Suppressor macrophage (primary cell): Measurements from ENCODE around the gene FOLR2.

Source experiments
- DNase-seq, 4 experiments: peaks; one replicate each; pipeline ENCODE4 v3.0.0-alpha.2; 2020 to 2022

Gene FOLR2

DNA sequence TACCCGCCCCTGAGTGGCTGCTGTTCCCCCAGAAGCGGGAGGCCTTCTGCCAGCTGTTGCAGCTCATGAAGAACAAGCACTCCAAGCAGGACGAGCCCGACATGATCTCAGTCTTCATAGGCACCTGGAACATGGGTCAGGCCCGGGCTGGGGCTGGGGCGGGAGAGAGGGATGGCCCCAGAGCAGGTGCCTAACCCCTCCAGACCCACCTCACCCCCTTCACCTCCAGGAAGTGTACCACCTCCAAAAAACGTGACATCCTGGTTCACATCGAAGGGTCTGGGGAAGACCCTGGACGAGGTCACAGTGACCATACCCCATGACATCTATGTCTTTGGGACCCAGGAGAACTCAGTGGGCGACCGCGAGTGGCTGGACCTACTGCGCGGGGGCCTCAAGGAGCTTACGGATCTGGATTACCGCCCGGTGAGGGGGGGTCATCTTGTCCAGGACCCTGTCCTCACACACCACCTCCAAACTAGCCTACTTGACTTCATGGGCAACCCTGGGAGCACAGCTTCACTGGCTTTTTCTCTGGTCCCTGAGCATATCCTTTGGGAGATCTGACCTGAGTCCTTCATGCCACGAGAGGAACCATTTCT lies 14.3 kb downstream of the FOLR2 start:
- DNase-seq: no peak

- DNase-seq: no peak
These were observed 15.0 kb downstream of the FOLR2 start for GRCh38 chr11:72231396-72232259.

GRCh38 chr11:72232260-72233055 lies 15.9 kb downstream of the FOLR2 start:
- DNase-seq: no peak

- no peak for DNase-seq
These were observed 16.6 kb downstream of the FOLR2 start for GRCh38 chr11:72233056-72233772.

- DNase-seq: no peak
These were observed 17.3 kb downstream of the FOLR2 start for GRCh38 chr11:72233773-72234513.

DNA sequence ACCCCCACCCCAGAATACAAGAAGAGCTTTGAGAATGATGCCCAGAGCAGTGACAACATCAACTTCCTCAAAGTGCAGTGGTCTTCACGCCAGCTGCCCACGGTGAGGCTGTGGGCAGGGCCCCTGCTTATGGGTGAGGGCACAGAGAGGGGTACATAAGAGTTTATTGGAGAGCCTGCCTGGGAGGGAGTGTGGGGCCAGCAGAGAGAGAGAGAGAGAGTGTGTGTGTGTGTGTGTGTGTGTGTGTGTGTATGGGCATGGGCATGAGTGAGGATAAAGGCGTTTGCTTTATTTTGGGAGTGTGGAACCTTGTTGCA lies 17.9 kb downstream of the FOLR2 start:
- peak in 1 of 4 experiments; percentile 33 for DNase-seq

DNA sequence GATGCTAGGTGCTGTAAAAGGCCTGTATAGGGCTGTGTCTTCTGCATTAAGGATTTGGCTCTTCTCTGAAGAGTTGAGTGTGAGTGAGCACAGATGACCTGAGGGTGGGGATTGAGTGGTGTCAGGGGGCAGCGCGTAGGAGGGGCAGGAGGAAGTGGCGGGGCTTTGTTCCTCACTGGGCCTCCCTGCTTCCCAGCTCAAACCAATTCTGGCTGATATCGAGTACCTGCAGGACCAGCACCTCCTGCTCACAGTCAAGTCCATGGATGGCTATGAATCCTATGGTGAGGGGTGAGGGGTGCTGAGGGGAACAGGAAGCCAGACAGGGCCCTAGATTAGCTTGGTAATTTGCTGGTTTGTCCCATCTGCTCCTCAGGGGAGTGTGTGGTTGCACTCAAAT lies 18.3 kb downstream of the FOLR2 start:
- peak in 3 of 4 experiments; percentile 29 to 44 (median 38) for DNase-seq

DNA sequence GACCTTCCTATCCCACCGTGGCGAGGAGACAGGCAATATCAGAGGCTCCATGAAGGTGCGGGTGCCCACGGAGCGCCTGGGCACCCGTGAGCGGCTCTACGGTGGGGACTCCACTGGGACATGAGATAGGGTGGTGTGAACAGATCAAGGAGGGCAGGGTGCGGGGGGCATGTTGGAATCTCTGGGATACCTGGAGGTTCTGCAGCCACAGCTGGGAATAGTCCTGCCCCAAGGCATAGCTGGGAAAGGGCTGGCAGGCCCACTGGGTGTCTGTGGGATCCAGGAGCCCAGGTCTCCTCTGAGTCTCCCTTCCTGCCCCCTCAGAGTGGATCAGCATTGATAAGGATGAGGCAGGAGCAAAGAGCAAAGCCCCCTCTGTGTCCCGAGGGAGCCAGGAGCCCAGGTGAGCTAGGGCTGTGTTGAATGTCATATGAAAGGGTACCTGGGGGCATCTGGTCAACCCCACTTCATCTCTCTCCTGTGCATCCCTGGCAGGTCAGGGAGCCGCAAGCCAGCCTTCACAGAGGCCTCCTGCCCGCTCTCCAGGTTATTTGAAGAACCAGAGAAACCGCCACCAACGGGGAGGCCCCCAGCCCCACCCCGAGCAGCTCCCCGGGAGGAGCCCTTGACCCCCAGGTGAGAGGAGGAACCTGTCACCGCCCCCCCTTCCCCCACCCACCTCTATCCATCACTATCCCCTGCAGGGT lies 18.9 kb downstream of the FOLR2 start:
- DNase-seq: no peak

- DNase-seq: no peak
These were observed 19.6 kb downstream of the FOLR2 start for GRCh38 chr11:72236083-72236697.

DNA sequence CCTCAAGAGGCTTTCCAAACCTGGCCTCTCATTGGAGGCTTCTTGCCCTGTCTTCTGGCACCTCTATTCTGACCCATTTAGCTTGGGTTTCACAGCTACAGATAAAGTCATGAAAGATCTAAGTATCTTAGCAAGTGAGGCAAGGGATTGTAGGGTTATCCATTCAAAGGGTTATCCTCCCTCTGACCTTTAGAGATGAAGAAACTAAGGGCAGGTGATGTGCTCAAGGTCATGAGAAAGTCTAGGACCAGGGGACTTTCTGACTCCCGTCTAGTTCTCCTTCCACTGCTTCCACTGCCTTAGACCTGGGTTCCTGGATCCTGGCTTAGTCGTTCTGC lies 20.1 kb downstream of the FOLR2 start:
- no peak for DNase-seq

- DNase-seq: no peak
These were observed 20.7 kb downstream of the FOLR2 start for GRCh38 chr11:72237112-72237931.

DNA sequence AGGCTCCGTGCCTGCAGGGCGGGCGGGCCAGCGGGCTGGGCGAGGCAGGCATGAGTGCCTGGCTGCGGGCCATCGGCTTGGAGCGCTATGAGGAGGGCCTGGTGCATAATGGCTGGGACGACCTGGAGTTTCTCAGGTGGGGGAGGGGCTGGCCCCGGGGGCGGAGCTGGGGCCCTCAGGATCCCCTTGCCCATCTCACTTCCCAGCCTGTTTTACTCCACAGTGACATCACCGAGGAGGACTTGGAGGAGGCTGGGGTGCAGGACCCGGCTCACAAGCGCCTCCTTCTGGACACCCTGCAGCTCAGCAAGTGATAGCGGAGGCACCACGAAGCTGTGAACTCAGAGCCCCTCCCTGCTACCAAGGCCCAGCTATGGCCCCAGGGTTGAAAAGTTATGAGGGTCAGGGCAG lies 21.5 kb downstream of the FOLR2 start:
- DNase-seq: peak; percentile 69 to 79 (median 74)

GRCh38 chr11:72238492-72239312 lies 22.1 kb downstream of the FOLR2 start:
- no peak for DNase-seq

DNA sequence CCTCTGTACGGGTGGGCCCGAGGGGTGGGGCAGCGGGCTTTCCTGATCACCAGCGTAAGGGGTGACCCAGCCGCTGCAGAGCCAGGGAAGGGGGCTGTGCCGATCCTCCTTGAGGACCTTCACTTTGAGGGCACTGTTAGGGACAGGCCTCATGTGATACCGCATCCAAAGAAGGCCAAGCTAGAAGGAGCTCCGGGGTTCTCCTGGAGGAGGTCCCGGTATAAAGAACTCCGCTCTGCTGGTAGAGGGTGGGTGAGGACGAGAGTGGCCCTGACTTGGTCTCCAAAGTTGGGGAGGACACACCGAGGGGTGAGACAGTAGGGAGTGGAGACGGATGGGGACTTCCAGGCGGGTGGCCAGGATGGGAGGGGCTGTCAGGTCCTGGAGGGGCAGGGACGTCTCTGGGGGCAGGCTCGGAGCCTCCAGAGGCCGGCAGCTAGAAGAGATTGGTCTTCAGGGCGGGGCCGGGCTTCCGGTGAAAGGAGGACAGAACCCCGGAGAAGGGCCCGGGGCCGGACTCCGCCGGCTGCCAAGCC lies 22.8 kb downstream of the FOLR2 start:
- DNase-seq: peak; percentile 16 to 67 (median 51)

DNA sequence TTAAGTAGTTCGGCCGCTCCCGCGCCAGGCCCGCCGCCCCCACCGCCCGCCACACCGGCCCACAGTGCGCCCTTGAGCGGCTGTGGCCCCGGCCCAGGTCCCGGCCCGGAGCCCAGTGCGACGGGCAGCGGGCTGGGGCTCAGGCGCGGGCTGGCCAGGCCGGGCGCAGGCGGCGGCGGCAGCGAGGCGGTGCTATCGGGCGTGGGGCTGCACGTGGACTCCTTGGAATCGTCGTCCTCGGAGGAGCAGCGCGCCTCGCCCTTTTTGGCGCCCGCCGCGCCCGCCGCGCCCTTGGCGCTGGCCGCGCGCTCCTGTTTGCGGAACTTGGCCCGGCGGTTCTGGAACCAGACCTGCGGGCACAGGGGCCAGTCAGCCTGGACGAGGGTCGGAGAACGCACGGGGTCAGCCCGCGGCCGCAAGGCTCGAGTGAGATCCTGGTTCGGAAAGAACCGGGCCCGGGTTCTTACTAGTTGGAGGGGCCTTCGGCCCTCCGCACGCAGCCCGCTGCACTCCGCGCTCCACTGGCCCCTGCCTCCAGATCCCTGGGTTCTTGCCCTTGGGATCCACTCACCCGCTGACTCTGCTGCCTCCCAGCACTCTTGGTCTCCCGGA lies 23.4 kb downstream of the FOLR2 start:
- peak; percentile 49 to 80 (median 64) for DNase-seq

- no peak for DNase-seq
These were observed 24.1 kb downstream of the FOLR2 start for GRCh38 chr11:72240461-72241290.

GRCh38 chr11:72241291-72241781 lies 24.7 kb downstream of the FOLR2 start:
- no peak for DNase-seq
